ENCODE results near the gene KIZ. TPM values are rescaled to one million over a fixed set of nuclear protein-coding genes. Genes with fewer than 3 reads are reported as not detected.

KIZ gene
- total RNA-seq, 1 experiment from 2014 or later, result 43.6 TPM

GRCh38 chr20:21258411-21258810 is 132.5 kb downstream of the KIZ start:
- Mint-ChIP-seq H3K4me3 (no peak overlapping the region), H3K27me3 (ENCODE audit: low read depth) (no peaks in the 10 kb centered on the region), H3K4me1 (no peaks in the 10 kb centered on the region), H3K27ac (no peak overlapping the region), H3K9me3 (peaks cover 3% of the 10 kb centered on the region), H3K36me3 (no peaks in the 10 kb centered on the region)
- no peak for ATAC-seq
- POLR2A ChIA-PET, result no interaction called here
- CTCF ChIA-PET, result interaction anchor here (1.1 kb wide), 1 partner anchor 210 kb away, joined by 3 read pairs; no protein-coding TSS in a partner anchor
- no peak for DNase-seq (ENCODE audit: low spot score)
- TF ChIP-seq ETV6 (CRISPR knock-in tag; IDR thresholded peaks at IDR 0.05) (no peak), EMX1 (CRISPR knock-in tag; IDR thresholded peaks at IDR 0.05) (no peak), ZNF317 (CRISPR knock-in tag; IDR thresholded peaks at IDR 0.05; ENCODE audit: borderline replicate concordance, low read depth) (no peak), ZNF121 (CRISPR knock-in tag; IDR thresholded peaks at IDR 0.05) (no peak), KAT7 (CRISPR knock-in tag; IDR thresholded peaks at IDR 0.05; ENCODE audit: borderline replicate concordance) (no peak), TEAD1 (CRISPR knock-in tag; IDR thresholded peaks at IDR 0.05) (no peak), E2F4 (CRISPR knock-in tag; IDR thresholded peaks at IDR 0.05; ENCODE audit: borderline replicate concordance, low read depth) (no peak), SMAD3 (CRISPR knock-in tag; IDR thresholded peaks at IDR 0.05; ENCODE audit: borderline replicate concordance) (no peak), CREM (CRISPR knock-in tag; IDR thresholded peaks at IDR 0.05) (no peak), SOX15 (CRISPR knock-in tag; IDR thresholded peaks at IDR 0.05) (no peak)
- TF ChIP-seq, protein P1, sequence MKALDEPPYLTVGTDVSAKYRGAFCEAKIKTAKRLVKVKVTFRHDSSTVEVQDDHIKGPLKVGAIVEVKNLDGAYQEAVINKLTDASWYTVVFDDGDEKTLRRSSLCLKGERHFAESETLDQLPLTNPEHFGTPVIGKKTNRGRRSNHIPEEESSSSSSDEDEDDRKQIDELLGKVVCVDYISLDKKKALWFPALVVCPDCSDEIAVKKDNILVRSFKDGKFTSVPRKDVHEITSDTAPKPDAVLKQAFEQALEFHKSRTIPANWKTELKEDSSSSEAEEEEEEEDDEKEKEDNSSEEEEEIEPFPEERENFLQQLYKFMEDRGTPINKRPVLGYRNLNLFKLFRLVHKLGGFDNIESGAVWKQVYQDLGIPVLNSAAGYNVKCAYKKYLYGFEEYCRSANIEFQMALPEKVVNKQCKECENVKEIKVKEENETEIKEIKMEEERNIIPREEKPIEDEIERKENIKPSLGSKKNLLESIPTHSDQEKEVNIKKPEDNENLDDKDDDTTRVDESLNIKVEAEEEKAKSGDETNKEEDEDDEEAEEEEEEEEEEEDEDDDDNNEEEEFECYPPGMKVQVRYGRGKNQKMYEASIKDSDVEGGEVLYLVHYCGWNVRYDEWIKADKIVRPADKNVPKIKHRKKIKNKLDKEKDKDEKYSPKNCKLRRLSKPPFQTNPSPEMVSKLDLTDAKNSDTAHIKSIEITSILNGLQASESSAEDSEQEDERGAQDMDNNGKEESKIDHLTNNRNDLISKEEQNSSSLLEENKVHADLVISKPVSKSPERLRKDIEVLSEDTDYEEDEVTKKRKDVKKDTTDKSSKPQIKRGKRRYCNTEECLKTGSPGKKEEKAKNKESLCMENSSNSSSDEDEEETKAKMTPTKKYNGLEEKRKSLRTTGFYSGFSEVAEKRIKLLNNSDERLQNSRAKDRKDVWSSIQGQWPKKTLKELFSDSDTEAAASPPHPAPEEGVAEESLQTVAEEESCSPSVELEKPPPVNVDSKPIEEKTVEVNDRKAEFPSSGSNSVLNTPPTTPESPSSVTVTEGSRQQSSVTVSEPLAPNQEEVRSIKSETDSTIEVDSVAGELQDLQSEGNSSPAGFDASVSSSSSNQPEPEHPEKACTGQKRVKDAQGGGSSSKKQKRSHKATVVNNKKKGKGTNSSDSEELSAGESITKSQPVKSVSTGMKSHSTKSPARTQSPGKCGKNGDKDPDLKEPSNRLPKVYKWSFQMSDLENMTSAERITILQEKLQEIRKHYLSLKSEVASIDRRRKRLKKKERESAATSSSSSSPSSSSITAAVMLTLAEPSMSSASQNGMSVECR (CRISPR knock-in tag; IDR thresholded peaks at IDR 0.05; ENCODE audit: borderline replicate concordance), result no peak

GRCh38 chr20:21259346-21259745 is 133.5 kb downstream of the KIZ start:
- ChIA-PET CTCF (interaction anchor here (0.7 kb wide), 1 partner anchor 36 kb away, joined by 3 read pairs; no protein-coding TSS in a partner anchor), POLR2A (interaction anchor here (0.7 kb wide), 1 partner anchor 67 kb away, joined by 3 read pairs; no protein-coding TSS in a partner anchor)
- peaks cover 3% of the 10 kb centered on the region for H3K9me3 Mint-ChIP-seq
- no peaks in the 10 kb centered on the region for H3K27me3 Mint-ChIP-seq (ENCODE audit: low read depth)
- DNase-seq (ENCODE audit: low spot score) (no peak), ATAC-seq (no peak)
- TF ChIP-seq TP53 (CRISPR knock-in tag; IDR thresholded peaks at IDR 0.05) (no peak), EMX1 (CRISPR knock-in tag; IDR thresholded peaks at IDR 0.05) (no peak), E2F5 (CRISPR knock-in tag; IDR thresholded peaks at IDR 0.05) (no peak), ZNF138 (CRISPR knock-in tag; conservative IDR thresholded peaks at IDR 0.05) (no peak)
- TF ChIP-seq, protein P1 (CRISPR knock-in tag; IDR thresholded peaks at IDR 0.05; ENCODE audit: borderline replicate concordance), result no peak
- H3K36me3 Mint-ChIP-seq, result no peaks in the 10 kb centered on the region
- no peaks in the 10 kb centered on the region for H3K4me1 Mint-ChIP-seq
- H3K4me3 Mint-ChIP-seq, result no peak overlapping the region
- H3K27ac Mint-ChIP-seq, result no peak overlapping the region
